GM19099 (cell line): ENCODE data around the gene NCOA5.

Source experiments
- POLR2A ChIP-seq: IDR thresholded peaks from 3 replicates; pipeline ENCODE4 v1.6.1; 2011; ENCODE audit warnings: low read depth; ENCODE audit not compliant: insufficient read length; ENCODE audit errors: extremely low read depth

NCOA5 gene

DNA sequence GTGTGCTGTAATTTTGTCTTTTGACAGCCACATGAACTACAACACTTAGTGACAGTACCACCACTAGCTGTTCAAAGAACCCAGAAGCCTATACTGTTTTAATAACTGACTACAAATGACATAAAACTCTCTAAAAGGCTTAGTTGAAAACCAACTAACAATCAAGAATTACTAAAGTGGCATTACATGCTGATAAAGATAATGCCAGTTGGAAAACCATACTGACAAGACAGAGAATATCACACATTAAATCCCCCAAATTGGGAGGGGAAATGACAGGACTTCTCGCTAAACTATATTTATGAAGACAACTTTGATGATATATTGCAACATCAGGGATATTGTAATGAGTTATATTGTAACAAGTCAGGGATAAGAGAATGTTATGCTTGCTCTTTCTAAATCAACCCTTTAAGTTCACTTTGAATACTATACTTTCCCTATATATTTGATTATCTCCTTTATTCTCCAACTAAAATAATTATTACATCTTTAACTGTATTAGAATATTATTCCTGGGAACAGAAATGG lies 6.2 kb downstream of the NCOA5 start:
- no peak for TF ChIP-seq POLR2A

DNA sequence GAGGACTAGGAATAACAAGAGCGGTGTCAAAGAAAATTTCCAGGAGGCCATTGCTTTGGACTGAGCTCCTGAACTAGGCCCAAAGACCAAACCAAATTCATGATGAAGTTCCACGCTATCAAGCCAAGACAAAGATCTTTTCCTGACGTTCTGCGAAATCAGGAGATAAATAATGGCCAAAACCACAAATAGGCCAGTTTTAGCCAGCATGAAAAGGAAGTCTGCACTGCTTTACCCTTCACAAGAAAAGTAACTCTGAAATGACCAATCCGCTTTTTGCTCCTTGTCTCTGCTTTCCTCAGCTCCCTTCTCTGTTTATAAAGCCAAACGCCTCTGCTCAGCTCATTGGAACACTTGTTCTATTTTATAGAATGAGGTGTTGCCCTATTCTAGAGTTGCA lies 6.7 kb downstream of the NCOA5 start:
- TF ChIP-seq POLR2A: no peak

DNA sequence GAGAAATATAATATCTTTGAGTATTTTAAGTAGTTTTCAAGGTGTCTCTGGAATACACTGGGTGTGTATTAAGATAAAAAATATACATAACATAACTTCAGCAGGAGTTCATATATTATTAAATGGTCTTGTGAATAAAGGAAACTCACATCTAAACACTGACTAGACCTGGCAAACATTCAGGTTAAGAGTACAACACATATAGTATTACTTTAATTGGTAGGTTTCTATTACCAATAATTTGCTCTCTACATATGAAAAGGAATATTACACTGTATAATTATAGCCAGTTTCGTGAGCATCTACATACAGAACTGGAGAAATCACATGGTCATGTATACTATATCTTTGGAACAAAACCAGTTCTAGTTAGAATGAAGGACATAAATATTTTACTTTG lies 8.7 kb downstream of the NCOA5 start:
- TF ChIP-seq POLR2A: no peak

DNA sequence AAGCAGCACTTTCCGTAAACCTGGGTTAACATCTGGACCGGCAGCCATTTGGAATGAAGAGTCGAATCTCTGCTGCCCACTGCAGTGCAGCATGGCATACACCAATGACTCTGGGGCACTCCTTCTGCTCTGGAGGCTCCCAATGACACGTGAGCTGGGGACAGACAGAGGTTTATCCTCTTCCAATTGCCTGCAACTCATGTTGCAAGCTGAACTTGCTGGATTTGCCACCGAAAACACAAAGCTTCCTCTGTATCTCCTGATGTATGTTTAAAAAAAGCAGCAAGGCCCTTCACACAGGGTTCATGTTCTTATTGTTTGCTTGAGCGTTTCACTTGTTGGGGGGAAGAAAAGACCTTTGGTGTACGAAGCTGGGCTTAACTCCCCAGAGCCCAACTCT lies 10.8 kb downstream of the NCOA5 start:
- no peak for TF ChIP-seq POLR2A

DNA sequence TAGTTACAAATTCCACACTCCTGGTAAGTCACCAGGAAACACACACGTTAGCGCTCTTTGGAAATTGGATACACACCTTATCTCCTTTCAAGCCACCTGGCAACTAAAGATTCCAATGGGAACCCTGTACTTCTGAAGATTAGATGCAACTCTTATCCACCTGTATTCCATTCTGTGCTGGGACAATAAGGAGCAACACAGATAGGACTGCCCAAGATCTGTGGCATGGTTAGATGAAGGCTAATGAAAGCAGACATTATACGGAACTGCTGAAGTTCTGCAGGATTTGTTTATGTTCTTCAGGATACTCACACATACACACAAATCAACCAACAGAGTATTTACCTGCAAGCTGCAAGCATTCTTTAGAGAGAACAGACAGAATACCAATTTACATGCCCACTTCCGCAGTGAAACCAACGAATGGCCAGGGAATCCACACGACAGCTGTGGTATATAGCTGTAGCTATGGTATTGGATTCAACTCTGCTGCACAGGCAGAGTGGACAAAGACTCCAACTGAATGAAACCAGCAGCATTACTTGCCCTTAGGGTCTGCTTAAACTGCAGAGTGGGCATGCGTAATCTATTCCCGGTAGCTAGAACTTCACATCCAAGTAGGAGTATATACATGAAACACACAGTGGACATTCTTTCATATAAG lies 12.0 kb downstream of the NCOA5 start:
- TF ChIP-seq POLR2A: no peak

DNA sequence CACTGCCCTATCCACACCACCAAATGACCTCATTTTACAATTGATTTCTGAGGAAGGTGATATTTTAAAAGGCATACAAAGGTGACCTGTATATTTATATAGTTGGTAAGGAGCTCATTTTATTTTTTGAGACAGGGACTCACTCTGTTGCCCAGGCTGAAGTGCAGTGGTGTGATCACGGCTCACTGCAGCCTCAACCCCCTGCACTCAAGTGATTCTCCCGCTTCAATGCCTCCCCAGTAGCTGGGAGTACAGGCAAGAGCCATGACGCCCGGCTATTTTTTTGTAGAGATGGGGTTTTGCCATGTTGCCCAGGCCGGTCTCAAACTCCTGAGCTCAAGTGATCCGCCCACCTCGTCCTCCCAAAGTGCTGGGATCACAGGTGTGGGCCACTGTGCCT lies 13.0 kb downstream of the NCOA5 start:
- no peak for TF ChIP-seq POLR2A

DNA sequence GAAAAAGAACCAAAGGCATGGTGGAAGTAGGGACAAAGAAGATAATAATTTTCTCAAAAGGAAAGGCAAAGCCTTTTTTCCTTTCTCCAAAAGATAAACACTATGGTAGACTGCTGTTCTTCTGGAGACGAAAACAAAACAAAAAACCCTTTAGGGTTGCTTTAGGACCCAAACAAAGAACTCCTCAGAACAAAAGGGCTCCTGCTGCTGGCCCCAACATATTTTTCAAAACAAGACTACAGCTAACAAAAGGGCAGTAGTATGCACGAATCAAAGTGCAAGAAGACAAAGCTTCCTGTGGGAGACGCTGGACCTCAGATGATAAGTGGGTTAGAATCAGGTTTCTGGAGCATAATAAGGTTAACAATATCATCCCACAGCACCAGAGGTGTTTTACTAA lies 15.8 kb downstream of the NCOA5 start:
- TF ChIP-seq POLR2A: no peak

DNA sequence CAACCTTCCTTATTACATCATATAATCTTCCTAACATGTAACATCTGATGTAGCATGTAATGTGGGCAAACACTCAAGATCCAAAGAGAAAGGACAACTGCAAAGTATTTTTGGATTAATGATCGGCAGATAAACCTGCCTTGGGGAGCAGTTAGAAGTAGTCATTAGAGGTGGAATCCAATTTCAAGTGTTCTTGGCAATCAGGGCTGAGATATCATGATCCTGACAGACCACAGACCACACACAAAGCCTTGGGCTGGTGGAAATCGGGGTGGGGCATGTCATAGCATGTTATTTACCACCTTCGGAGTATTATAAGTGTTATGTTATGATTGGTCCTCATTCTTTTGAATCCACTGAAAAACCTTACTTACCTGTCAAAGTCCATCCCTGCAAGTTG lies 16.3 kb downstream of the NCOA5 start:
- TF ChIP-seq POLR2A: no peak

DNA sequence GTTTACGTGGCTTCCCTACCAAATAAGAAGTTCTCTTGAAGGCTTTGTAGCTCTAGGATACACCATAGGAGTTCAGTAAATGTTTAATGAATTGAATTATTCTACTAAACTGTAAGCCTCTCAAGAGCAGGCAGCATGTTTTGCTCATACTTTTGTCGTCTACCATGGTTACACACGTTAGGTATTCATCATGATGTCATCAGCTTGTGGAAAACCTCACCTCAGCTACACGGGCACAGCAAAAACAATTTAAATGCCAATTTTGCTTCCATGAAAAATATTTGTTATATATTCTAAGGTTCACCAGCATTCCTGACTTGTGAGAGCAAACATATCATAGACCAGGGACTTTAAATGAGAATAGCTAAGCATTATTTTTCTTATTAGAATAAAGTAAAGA lies 16.7 kb downstream of the NCOA5 start:
- no peak for TF ChIP-seq POLR2A

DNA sequence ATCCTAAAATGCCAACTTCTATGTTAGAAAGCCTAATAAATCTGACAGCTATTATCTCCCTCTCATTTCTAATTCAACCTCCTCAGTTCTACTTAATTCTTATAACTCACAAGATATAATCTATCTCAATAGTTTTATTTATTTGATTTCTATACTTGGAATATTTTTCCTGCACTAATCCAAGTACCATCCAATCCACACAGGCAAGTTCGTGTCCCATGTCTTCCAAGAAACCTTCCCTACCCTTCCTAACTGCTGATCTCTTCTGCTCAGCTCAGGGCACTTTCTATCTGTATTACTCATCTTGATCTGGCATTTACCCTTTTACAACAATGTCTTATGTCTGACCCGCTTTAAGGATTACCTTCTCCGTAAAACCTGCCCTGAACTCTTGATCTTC lies 18.2 kb downstream of the NCOA5 start:
- TF ChIP-seq POLR2A: no peak

DNA sequence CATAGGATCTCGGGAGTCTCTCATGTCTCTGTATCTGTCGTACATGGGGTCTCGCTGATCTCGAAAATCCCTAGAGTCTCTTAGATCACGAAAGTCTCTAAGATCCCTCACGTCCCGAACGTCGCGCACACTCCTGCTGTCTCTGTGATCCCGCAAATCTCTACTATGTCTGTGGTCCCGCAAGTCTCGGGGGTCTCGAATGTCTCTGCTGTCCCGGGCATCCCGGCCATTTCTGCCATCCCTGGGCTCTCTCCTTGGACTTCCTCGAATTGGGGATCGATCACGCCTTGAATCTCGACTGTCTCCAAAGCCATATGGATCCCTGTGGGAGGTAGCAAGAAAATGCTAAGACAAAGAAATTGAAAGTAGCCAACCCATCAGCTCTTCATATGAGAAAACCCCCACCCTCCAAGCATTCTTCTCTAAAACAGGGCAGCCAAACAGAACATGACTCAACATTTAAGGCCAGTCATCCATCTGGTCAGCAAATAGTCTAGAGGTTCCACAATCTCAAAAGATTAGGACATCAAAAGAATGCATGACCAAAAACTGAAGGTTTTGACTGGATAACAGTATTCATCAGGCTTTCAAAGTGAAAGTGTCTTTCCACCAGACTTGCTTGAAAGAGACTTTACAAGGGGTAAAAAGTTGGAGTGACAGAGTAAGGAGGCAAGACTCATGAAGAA lies 19.4 kb downstream of the NCOA5 start:
- no peak for TF ChIP-seq POLR2A

DNA sequence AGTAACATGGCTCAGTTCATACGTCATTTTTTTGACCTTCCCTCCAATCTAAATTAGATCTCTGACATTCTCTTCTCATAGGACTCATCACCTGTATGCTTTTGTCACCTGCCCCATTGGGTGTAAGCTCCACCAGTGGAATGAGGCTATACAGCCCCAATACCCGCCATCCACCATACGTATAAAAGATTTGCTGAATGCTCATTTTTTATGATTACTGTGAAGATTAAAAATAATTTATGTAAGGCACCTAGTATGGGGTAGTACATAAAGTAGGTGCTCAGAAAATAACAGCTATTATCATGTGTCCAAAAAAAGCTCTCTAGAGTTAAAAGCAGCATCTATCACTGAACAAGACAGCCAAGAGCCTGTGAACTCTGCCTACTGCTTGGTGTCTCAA lies 24.1 kb downstream of the NCOA5 start:
- TF ChIP-seq POLR2A: no peak

DNA sequence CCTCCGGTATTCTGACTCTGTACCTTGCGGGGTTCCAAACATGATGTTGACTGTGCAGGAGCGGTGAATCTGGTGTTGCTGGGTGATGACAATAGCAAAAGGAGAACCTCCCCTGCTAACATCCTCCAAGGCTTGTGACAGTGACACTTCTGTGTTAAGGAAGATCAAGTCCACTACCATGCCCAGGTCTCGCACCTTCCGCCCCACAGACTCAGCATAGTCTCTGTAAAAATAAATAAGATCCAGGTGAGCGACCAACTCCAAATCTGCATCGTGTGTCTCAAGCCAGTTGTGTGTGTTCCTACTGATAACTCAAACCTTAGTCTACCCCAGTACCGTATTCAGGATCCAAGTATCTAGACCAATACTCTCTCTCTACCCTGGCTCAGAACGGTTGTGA lies 24.8 kb downstream of the NCOA5 start:
- TF ChIP-seq POLR2A: no peak

DNA sequence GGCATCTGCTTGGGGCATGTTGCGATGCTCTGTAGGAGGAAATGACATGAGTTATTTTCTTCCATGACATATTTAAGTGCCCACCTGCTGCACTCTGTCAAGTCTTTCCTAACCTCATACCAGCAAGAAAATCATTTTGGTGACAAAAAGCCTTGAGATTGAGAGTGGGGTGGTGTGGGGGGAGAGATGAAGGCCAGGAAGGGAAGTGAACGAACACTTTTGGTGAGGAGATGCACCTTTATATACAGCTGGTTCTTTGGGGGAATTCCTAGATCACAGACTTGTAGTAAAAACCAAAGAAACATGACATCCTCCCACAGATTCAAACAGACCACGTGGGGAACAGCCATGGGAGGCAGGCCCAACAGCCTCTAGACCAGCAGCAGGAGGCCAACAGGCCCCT lies 26.1 kb downstream of the NCOA5 start:
- TF ChIP-seq POLR2A: no peak

DNA sequence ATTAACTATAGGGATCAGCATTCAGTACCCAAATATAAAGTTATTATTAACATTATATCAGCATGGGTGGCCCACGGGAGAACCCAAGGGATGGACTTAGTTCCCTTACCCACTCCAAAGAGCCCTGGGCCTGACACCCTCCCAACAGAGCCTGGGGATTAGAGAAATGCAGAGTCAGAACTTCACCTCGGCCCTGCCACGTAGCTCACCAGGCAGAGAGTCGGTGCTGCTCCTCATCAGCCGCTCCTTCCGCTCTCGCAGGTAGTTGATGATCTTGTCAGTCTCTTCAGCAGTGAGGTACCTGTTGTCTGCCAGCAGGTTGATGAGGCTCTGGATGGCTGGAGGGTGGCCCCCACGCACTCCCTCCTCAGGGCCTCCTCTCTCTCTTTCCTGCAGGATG lies 26.6 kb downstream of the NCOA5 start:
- no peak for TF ChIP-seq POLR2A

DNA sequence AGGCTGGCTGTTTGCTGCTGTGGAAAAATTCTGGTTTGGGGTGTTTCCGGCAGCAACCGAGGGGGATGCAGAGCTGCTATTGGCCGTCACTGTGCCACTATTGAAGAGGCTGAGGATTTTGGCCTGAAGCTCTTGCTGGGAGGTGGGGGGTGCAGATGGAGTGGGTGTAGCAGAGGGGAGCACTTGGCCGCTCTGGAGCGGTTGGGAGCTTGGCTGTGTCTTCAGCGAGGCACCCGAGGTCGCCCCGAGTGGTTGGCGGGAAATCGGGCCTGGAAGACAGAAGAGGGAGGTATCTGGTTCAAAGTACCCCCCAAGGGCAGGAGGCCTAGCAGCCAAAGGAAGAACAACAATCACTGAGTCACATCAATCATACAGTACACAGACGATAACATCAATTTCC lies 27.1 kb downstream of the NCOA5 start:
- TF ChIP-seq POLR2A: no peak

DNA sequence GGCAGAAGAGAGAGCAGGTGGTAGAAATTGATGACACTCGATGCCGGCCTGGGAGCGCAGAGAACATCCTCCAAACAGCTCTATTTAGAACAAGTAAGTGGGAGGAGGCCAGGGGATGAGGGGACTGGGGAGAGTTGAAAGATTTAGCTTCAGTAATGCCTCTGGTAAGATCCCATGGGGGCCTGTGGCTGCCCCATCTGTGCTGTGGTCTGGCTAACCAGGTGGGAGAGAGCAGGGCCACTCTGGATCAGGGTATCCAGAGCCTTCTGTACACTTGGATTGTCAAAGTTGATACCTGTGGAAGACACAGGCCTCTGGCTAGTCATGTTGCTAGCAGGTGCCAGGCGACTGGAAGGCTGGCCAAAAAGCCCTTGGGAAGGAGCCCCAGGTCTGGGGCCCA lies 27.6 kb downstream of the NCOA5 start:
- TF ChIP-seq POLR2A: no peak

DNA sequence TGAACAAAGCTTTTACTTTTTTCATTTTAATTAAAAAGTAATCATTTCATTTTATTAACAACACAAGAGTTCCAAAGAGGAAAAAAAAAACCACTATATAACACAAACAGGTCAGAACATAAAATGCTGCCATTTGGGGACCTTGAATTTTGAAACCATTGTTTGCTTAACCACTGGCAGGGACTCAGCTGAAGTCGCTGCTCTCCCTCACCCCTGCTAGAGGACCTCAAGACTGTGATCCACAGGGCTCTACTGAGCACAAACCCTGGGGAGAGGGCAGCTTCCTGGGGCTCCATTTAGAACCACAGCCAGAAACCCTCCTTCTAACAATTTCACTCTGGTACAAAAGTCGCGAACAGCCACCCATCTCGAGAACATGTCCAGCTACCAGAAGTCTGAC lies 28.8 kb downstream of the NCOA5 start:
- TF ChIP-seq POLR2A: no peak
